H9 (cell line): ENCODE results near the gene CLEC11A. TPM values are rescaled to one million over a fixed set of nuclear protein-coding genes. Genes with fewer than 3 reads are reported as not detected.
"Not testable (repeated sequence)": the region's sequence is repeated elsewhere in the genome, so short reads cannot be mapped to it uniquely, and the experiment has no call there.

Experiments
- DNase-seq: peaks from one replicate; pipeline ENCODE4 v3.0.0-alpha.2; 2017
- H2AFZ ChIP-seq: one replicate; pipeline ENCODE4 v1.6.1; 2013; ENCODE audit warnings: mild to moderate bottlenecking, low read length, control low read depth, moderate library complexity
- H2AK5ac ChIP-seq: 2 replicates; pipeline ENCODE4 v1.6.1; 2013; ENCODE audit warnings: low read length, control low read depth, mixed read lengths; ENCODE audit not compliant: insufficient read length
- H2BK120ac ChIP-seq: one replicate; pipeline ENCODE4 v1.6.1; 2013; ENCODE audit warnings: low read depth, mild to moderate bottlenecking, low read length, control low read depth, inconsistent platforms; ENCODE audit not compliant: poor library complexity, severe bottlenecking
- H2BK12ac ChIP-seq: 2 replicates; pipeline ENCODE4 v1.6.1; 2013; ENCODE audit warnings: low read length, control low read depth, mixed read lengths, low read depth; ENCODE audit not compliant: insufficient read length
- H2BK15ac ChIP-seq: 2 replicates; pipeline ENCODE4 v1.6.1; 2013; ENCODE audit warnings: low read depth, low read length, control low read depth
- H2BK20ac ChIP-seq: one replicate; pipeline ENCODE4 v1.6.1; 2013; ENCODE audit warnings: low read depth, mild to moderate bottlenecking, low read length, control low read depth, inconsistent platforms; ENCODE audit not compliant: poor library complexity, severe bottlenecking
- H2BK5ac ChIP-seq: 2 replicates; pipeline ENCODE4 v1.6.1; 2013; ENCODE audit warnings: low read length, control low read depth, mixed read lengths; ENCODE audit not compliant: insufficient read length
- H3K14ac ChIP-seq: 2 replicates; pipeline ENCODE4 v1.6.1; 2013; ENCODE audit warnings: low read length, control low read depth; ENCODE audit not compliant: insufficient read depth
- H3K18ac ChIP-seq: 2 replicates; pipeline ENCODE4 v1.6.1; 2013; ENCODE audit warnings: low read depth, mild to moderate bottlenecking, mixed read lengths, low read length, control low read depth; ENCODE audit not compliant: insufficient read length
- H3K23ac ChIP-seq: 2 replicates; pipeline ENCODE4 v1.6.1; 2013; ENCODE audit warnings: low read length, control low read depth, mixed read lengths, low read depth; ENCODE audit not compliant: insufficient read length
- H3K23me2 ChIP-seq: 2 replicates; pipeline ENCODE4 v1.6.1; 2013; ENCODE audit warnings: low read depth, mild to moderate bottlenecking, mixed read lengths, low read length, control low read depth; ENCODE audit not compliant: insufficient read length, poor library complexity, severe bottlenecking
- H3K27ac ChIP-seq: 2 replicates; pipeline ENCODE4 v1.5.1; 2013; ENCODE audit warnings: low read length, control low read depth, mixed read lengths, low read depth; ENCODE audit not compliant: insufficient read length
- H3K27me3 ChIP-seq: 2 replicates; pipeline ENCODE4 v1.6.1; 2013; ENCODE audit warnings: low read length, control low read depth, inconsistent platforms; ENCODE audit not compliant: insufficient read depth
- H3K4ac ChIP-seq: 2 replicates; pipeline ENCODE4 v1.6.1; 2013; ENCODE audit warnings: low read depth, mild to moderate bottlenecking, control low read depth, inconsistent platforms, low read length, moderate library complexity
- H3K4me1 ChIP-seq: 2 replicates; pipeline ENCODE4 v1.6.1; 2013; ENCODE audit warnings: low read length, control low read depth, inconsistent platforms; ENCODE audit not compliant: insufficient read depth
- H3K4me2 ChIP-seq: 2 replicates; pipeline ENCODE4 v1.6.1; 2013; ENCODE audit warnings: low read length, control low read depth, mixed read lengths; ENCODE audit not compliant: insufficient read length, insufficient read depth
- H3K56ac ChIP-seq: 2 replicates; pipeline ENCODE4 v1.6.1; 2013; ENCODE audit warnings: low read depth, mild to moderate bottlenecking, mixed read lengths, low read length, control low read depth; ENCODE audit not compliant: insufficient read length
- H3K79me1 ChIP-seq: 2 replicates; pipeline ENCODE4 v1.6.1; 2013; ENCODE audit warnings: low read depth, mild to moderate bottlenecking, moderate library complexity, low read length, control low read depth, inconsistent platforms; ENCODE audit not compliant: insufficient read depth, poor library complexity, severe bottlenecking
- H3K79me2 ChIP-seq: 2 replicates; pipeline ENCODE4 v1.6.1; 2013; ENCODE audit warnings: low read length, control low read depth, inconsistent platforms; ENCODE audit not compliant: insufficient read depth
- H3K9ac ChIP-seq: 2 replicates; pipeline ENCODE4 v1.6.1; 2013; ENCODE audit warnings: low read length, control low read depth, mixed read lengths; ENCODE audit not compliant: insufficient read length; ENCODE audit errors: extremely low read depth
- H3K9me3 ChIP-seq: one replicate; pipeline ENCODE4 v1.6.1; 2013; ENCODE audit warnings: low read depth, low read length, inconsistent platforms; ENCODE audit not compliant: control insufficient read depth
- H3T11ph ChIP-seq: one replicate; pipeline ENCODE4 v1.6.1; 2013; ENCODE audit warnings: mild to moderate bottlenecking, low read length, control low read depth, inconsistent platforms
- H4K20me1 ChIP-seq: one replicate; pipeline ENCODE4 v1.6.1; 2013; ENCODE audit not compliant: control insufficient read depth, insufficient read length, insufficient read depth
- H4K5ac ChIP-seq: 2 replicates; pipeline ENCODE4 v1.6.1; 2013; ENCODE audit warnings: low read depth, mild to moderate bottlenecking, mixed read lengths, low read length, control low read depth; ENCODE audit not compliant: insufficient read length
- H4K8ac ChIP-seq: replicated peaks from 2 replicates; pipeline ENCODE4 v1.6.1; 2013; ENCODE audit warnings: low read length, control low read depth, mixed read lengths, low read depth; ENCODE audit not compliant: insufficient read length
- H4K91ac ChIP-seq: 2 replicates; pipeline ENCODE4 v1.6.1; 2013; ENCODE audit warnings: low read depth, mild to moderate bottlenecking, moderate library complexity, mixed read lengths, low read length, control low read depth; ENCODE audit not compliant: insufficient read length
- H3K27ac Mint-ChIP-seq, 3 experiments: 2 replicates in 2 of 3; 3 replicates in 1 of 3; pipeline ENCODE4 v1.8.0; 2020 to 2021; ENCODE audit warnings: mixed read lengths in 3 of 3, mild to moderate bottlenecking in 1 of 3, moderate library complexity in 1 of 3
- H3K27me3 Mint-ChIP-seq: 2 replicates; pipeline ENCODE4 v1.8.0; 2021; ENCODE audit warnings: low read depth, mild to moderate bottlenecking, moderate library complexity, mixed read lengths
- H3K36me3 Mint-ChIP-seq, 3 experiments: 2 replicates in 2 of 3; 3 replicates in 1 of 3; pipeline ENCODE4 v1.8.0; 2020 to 2021; ENCODE audit warnings: low read depth in 3 of 3, mixed read lengths in 3 of 3; ENCODE audit not compliant: insufficient read depth in 1 of 3
- H3K4me1 Mint-ChIP-seq, 2 experiments: 2 replicates each; pipeline ENCODE4 v1.8.0; 2020; ENCODE audit warnings: mixed read lengths in 2 of 2
- H3K4me3 Mint-ChIP-seq, 2 experiments: 2 replicates in 1 of 2; 3 replicates in 1 of 2; pipeline ENCODE4 v1.8.0; 2020 to 2021; ENCODE audit warnings: mild to moderate bottlenecking in 2 of 2, mixed read lengths in 2 of 2, moderate library complexity in 1 of 2
- H3K9me3 Mint-ChIP-seq, 2 experiments: 2 replicates in 1 of 2; 3 replicates in 1 of 2; pipeline ENCODE4 v1.8.0; 2020; ENCODE audit warnings: mild to moderate bottlenecking in 2 of 2, mixed read lengths in 2 of 2, moderate library complexity in 1 of 2
- CTCF ChIP-seq: fragments of 200-600 bp; sonication (generic); conservative IDR thresholded peaks from 3 replicates; pipeline ENCODE4 v1.8.0; 2021; ENCODE audit warnings: antibody characterized with exemption, mild to moderate bottlenecking
- WGBS: extraction: QIAGEN DNeasy Blood & Tissue Kit; methylation state at CpG from one replicate; pipeline ENCODE4 v1.1.7; 2013; ENCODE audit warnings: missing lambda C conversion rate, low lambda C conversion rate, mixed read lengths; ENCODE audit not compliant: insufficient read length; ENCODE audit errors: extremely low coverage; 5-methylcytosine and 5-hydroxymethylcytosine counted together
- total RNA-seq: library from RNA; stranded (reverse); gene quantifications from 2 replicates; pipeline ENCODE4 v1.2.1, GENCODE V29; 2021

CLEC11A gene
- total RNA-seq, 1 experiment from 2014 or later, result 3.9 TPM

- no peak overlapping the region for H3K9ac ChIP-seq
- no peak overlapping the region for H3K14ac ChIP-seq
- H2AK5ac ChIP-seq, result no peak overlapping the region
- H2BK20ac ChIP-seq, result no peak overlapping the region
- H3K4ac ChIP-seq, result no peak overlapping the region
- H4K8ac ChIP-seq, result no peak overlapping the region
- no peak overlapping the region for H3K23ac ChIP-seq
- H2AFZ ChIP-seq, result no peak overlapping the region
- no CpG with 5 or more reads among the region's 2 CpGs for WGBS
- H3K4me2 ChIP-seq, result no peak overlapping the region
- peaks cover 61% of the 10 kb centered on the region for H3K27me3 Mint-ChIP-seq
- no peak overlapping the region; a peak in 1 of 7 replicates for H3K27ac Mint-ChIP-seq
- H3K79me2 ChIP-seq, result no peaks in the 10 kb centered on the region
- H4K91ac ChIP-seq, result no peak overlapping the region
- H3K27me3 ChIP-seq, result peaks cover 1% of the 10 kb centered on the region; the same call in 1 of the 2 replicates
- H3K36me3 Mint-ChIP-seq, result no peaks in the 10 kb centered on the region
- no peaks in the 10 kb centered on the region for H3K4me1 ChIP-seq
- no peak for DNase-seq
- H2BK12ac ChIP-seq, result no peak overlapping the region
- H3K23me2 ChIP-seq, result no peaks in the 10 kb centered on the region
- TF ChIP-seq CTCF, result no peak
- no peak overlapping the region for H3K27ac ChIP-seq
- no peaks in the 10 kb centered on the region for H3K9me3 ChIP-seq
- no peak overlapping the region for H2BK5ac ChIP-seq
- H3K79me1 ChIP-seq, result no peaks in the 10 kb centered on the region
- no peak overlapping the region for H3K56ac ChIP-seq
- no peak overlapping the region for H3K4me3 Mint-ChIP-seq
- H3K4me1 Mint-ChIP-seq, result peaks cover 2 to 5% of the 10 kb centered on the region in 2 experiments
- H3K18ac ChIP-seq, result no peak overlapping the region
- H4K5ac ChIP-seq, result no peak overlapping the region
- H3K9me3 Mint-ChIP-seq, result peaks cover 0 to 10% of the 10 kb centered on the region in 2 experiments; a peak in 1 of 5 replicates
- no peaks in the 10 kb centered on the region for H4K20me1 ChIP-seq
- no peak overlapping the region for H3T11ph ChIP-seq
- no peak overlapping the region for H2BK15ac ChIP-seq
- H2BK120ac ChIP-seq, result no peak overlapping the region
These were observed 49.3 kb downstream of the CLEC11A start for GRCh38 chr19:50772476-50772875.

DNA sequence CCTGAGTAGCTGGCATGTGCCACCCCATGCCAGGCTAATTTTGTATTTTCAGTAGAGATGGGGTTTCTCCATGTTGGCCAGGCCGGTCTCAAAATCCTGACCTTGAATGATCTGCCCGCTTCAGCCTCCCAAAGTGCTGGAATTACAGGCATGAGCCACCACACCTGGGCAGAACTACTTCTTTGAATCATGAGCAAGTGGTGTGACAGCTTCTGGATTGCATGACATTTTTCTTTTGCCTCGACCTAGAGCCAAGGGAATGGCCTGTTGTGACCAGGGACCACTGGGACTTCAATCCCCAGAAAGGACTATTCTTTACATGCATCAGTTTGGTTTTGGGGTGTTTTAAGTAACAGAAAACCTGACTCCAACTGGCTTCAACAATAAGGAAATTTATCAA, 49.7 kb downstream of the CLEC11A start:
- H3K56ac ChIP-seq, H2BK12ac ChIP-seq, H3K9me3 ChIP-seq, H4K5ac ChIP-seq, H3K4me2 ChIP-seq, H3K79me1 ChIP-seq, H4K8ac ChIP-seq, H3K27ac Mint-ChIP-seq, H3K4ac ChIP-seq, H3K4me1 Mint-ChIP-seq, H4K91ac ChIP-seq, H2AFZ ChIP-seq, H3K4me1 ChIP-seq, H3K27ac ChIP-seq, H2BK15ac ChIP-seq, H3K79me2 ChIP-seq, DNase-seq, H3K9ac ChIP-seq, H3K4me3 Mint-ChIP-seq, H2BK20ac ChIP-seq, H3K14ac ChIP-seq, H2BK120ac ChIP-seq, H3K36me3 Mint-ChIP-seq, H3K23ac ChIP-seq, H3T11ph ChIP-seq, H3K18ac ChIP-seq, H3K23me2 ChIP-seq, H2BK5ac ChIP-seq, H3K27me3 ChIP-seq, H4K20me1 ChIP-seq, H2AK5ac ChIP-seq: not testable (repeated sequence)
- WGBS, result no CpG with 5 or more reads among the region's 3 CpGs
- Mint-ChIP-seq H3K9me3 (peaks cover 0 to 10% of the 10 kb centered on the region in 2 experiments; a peak in 2 of 5 replicates), H3K27me3 (peaks cover 65% of the 10 kb centered on the region)
